GM19351 (cell line): ENCODE results near the gene GORASP1.

Source experiments
- ATAC-seq: cut with Tn5 transposase; IDR thresholded peaks from one replicate; pipeline ENCODE4 v1.9.1; 2021; ENCODE audit warnings: mild to moderate bottlenecking, moderate library complexity; ENCODE audit not compliant: unreplicated experiment

Gene GORASP1

GRCh38 chr3:39141171-39141995 lies 34.0 kb upstream of the GORASP1 start:
- no peak for ATAC-seq

- ATAC-seq, result no peak
Measured at GRCh38 chr3:39140341-39140971, 33.0 kb upstream of the GORASP1 start.

DNA sequence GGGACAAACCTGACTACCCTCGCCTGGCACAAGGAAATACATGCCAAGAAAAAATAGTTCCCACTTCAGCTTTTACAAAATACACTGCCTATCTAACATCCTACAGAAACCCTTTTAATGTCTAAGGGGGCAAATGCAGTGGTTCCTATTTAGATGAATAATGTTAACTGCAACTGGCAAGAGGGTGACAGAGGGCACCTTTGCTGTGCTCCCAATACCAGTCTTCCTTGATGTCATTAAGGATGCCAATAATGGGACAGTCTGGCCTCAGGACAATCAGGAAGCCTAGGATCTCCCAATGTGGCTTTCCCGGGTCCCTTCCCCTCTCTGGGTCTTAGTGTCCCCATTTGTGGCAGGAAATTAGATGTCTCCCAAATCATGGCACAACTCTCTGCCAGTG lies 32.0 kb upstream of the GORASP1 start:
- no peak for ATAC-seq

DNA sequence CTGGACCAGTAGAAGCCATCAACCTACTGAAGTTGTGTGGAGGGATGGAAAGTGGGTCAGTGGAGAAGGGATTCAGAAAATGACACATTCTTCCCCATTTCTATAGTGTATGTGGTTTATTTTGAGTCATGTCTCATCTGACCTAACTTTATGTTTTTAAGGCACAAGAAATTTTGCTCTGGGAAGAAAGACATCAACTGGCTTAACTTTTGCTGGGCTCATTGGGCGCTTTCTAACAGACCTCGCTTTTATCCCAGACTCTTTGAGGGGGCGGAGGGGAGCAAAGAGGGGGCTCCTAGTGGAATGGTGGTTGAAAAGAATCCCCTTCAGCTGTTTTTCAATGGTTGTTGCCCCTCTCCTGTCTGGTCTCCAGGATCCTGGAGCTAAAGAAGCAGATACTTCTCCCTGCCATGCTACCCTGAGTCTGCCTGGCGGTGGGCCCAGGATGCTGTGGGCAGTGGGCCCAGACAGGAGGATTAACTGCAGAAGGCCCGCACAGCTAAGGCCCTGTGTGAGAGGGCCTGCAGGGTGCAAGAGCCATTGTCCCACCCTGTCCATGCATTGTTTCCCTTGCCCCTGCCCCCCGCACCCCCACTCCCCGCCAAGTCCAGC lies 31.5 kb upstream of the GORASP1 start:
- ATAC-seq, result no peak

GRCh38 chr3:39137991-39138803 lies 30.8 kb upstream of the GORASP1 start:
- ATAC-seq, result no peak

DNA sequence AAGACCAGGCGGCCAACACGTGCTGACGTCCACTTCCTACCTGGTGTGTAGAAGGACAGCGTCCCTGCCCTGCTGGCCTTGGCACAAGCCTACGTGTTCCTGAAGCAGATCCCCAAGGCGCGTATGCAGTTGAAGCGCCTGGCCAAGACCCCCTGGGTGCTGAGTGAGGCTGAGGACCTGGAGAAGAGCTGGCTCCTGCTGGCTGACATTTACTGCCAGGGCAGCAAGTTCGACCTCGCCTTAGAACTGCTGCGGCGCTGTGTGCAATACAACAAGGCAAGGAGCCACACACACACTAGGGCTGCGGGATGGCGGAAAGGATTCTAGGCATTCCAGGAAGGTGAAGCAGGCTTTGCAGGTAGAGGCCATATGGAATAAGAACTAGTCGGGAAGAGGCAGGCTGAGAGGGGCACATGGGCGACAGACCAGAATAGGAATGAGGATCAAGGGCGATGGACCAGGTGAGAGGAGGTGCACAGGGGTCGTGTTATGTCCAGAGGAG lies 30.1 kb upstream of the GORASP1 start:
- no peak for ATAC-seq

- no peak for ATAC-seq
Measured at GRCh38 chr3:39136533-39137434, 29.4 kb upstream of the GORASP1 start.

GRCh38 chr3:39135170-39135805 lies 27.9 kb upstream of the GORASP1 start:
- no peak for ATAC-seq

- ATAC-seq, result no peak
Measured at GRCh38 chr3:39134305-39134704, 26.9 kb upstream of the GORASP1 start.

DNA sequence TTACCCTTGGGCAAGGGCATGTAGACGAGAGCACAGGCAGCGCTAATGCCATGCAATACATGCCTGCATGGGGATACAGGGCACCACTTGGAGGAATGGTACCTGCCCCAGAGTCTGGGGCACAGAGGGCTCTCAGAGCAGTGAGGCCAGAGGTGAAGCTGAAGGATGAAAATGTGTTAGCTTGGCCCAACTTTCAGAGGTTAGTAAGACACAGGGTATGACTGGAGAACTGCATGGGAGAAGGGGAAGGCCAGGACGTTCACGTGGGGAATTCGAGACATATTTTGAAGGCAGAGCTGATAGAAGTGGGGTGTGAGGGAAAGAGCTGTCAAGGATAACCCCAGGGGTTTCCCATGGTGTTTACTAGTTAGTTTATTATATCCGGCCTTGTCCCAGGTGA lies 26.4 kb upstream of the GORASP1 start:
- ATAC-seq, result no peak

- no peak for ATAC-seq
Measured at GRCh38 chr3:39133093-39133490, 25.7 kb upstream of the GORASP1 start.

- no peak for ATAC-seq
Measured at GRCh38 chr3:39132096-39133092, 25.0 kb upstream of the GORASP1 start.

DNA sequence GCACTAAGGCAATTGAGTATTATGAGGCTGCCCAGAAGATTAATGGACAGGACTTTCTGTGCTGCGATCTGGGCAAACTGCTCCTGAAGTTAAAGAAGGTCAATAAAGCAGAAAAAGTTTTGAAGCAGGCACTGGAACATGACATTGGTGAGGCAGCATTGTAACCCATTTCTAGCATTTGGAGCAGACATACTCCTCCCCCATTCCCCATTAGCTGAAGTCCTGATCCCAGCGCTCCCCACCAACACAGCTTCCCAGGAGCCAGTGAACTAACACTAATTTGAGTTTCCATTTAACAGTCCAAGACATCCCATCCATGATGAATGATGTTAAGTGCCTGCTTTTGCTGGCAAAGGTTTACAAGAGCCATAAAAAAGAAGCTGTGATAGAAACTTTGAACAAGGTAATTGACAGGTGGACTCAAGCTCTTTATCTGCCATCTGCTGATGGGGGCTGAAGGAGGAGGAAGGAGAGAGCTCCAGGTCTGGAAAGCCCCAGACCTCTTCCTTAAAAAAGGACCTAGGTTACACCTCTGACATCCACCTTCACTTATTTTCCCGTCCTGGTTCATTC lies 23.4 kb upstream of the GORASP1 start:
- no peak for ATAC-seq

DNA sequence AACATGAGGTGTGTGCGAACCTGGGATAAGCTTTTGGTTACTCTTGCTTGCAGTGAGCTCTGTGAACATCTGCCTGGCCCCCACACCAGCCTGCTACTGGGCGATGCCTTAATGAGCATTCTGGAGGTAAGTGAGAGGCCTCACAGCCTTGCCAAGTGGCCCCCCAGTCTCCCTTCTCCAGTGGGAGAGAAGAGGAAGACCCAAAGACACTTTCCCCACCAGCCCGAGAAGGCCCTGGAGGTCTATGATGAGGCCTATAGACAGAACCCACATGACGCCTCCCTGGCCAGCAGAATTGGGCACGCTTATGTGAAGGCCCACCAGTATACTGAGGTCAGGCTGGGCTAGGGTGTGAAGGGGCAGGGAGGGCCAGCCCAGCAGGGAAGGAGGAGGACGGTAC lies 22.6 kb upstream of the GORASP1 start:
- no peak for ATAC-seq

GRCh38 chr3:39128951-39129350 lies 21.5 kb upstream of the GORASP1 start:
- no peak for ATAC-seq

GRCh38 chr3:39127908-39128304 lies 20.5 kb upstream of the GORASP1 start:
- ATAC-seq, result no peak

- no peak for ATAC-seq
Measured at GRCh38 chr3:39127269-39127907, 20.0 kb upstream of the GORASP1 start.
